GM21447 (cell line): ENCODE data around the gene FGF22.
"Not testable (repeated sequence)": the region's sequence is repeated elsewhere in the genome, so short reads cannot be mapped to it uniquely, and the experiment has no call there.

ENCODE experiments used
- ATAC-seq: cut with Tn5 transposase; IDR thresholded peaks from one replicate; pipeline ENCODE4 v1.9.1; 2021; ENCODE audit not compliant: unreplicated experiment

Gene FGF22

GRCh38 chr19:658059-658839 lies 18.6 kb downstream of the FGF22 start:
- ATAC-seq, result no peak

GRCh38 chr19:658916-659839 lies 19.5 kb downstream of the FGF22 start:
- ATAC-seq, result no peak

GRCh38 chr19:660793-661426 lies 21.2 kb downstream of the FGF22 start:
- no peak for ATAC-seq

GRCh38 chr19:661427-662196 lies 21.9 kb downstream of the FGF22 start:
- ATAC-seq, result no peak

GRCh38 chr19:662207-662961 lies 22.7 kb downstream of the FGF22 start:
- ATAC-seq, result peak; percentile 12

GRCh38 chr19:662962-663681 lies 23.4 kb downstream of the FGF22 start, which contains the start of gene RNF126:
TSS of gene RNF126 (minus strand) at chr19:663214. CDS start at chr19:663121, 93 bp downstream.
- peak; percentile 41 for ATAC-seq

GRCh38 chr19:663682-664117 lies 24.0 kb downstream of the FGF22 start:
- peak; percentile 1 for ATAC-seq

GRCh38 chr19:664913-665443 lies 25.3 kb downstream of the FGF22 start:
- ATAC-seq, result no peak

GRCh38 chr19:666985-667573 lies 27.4 kb downstream of the FGF22 start:
- not testable (repeated sequence) for ATAC-seq

GRCh38 chr19:668675-669434 lies 29.2 kb downstream of the FGF22 start:
- not testable (repeated sequence) for ATAC-seq

- no peak for ATAC-seq
These were observed 31.0 kb downstream of the FGF22 start for GRCh38 chr19:670609-671075.

- ATAC-seq, result no peak
These were observed 34.8 kb downstream of the FGF22 start for GRCh38 chr19:674282-675151.

GRCh38 chr19:676007-676338 lies 36.3 kb downstream of the FGF22 start:
- ATAC-seq, result no peak

- no peak for ATAC-seq
These were observed 36.8 kb downstream of the FGF22 start, which contains the start of gene FSTL3 for GRCh38 chr19:676339-677105. TSS of gene FSTL3 (plus strand) at chr19:676392. CDS start at chr19:676424, 32 bp downstream.

- ATAC-seq, result no peak
These were observed 37.5 kb downstream of the FGF22 start for GRCh38 chr19:677201-677600.
